Frontal cortex (tissue), 4 donors: ENCODE data around the gene BTBD19. TPM values are rescaled to one million over a fixed set of nuclear protein-coding genes. Genes with fewer than 3 reads are reported as not detected.
"Not testable (repeated sequence)": the region's sequence is repeated elsewhere in the genome, so short reads cannot be mapped to it uniquely, and the experiment has no call there.

Source experiments
- DNase-seq, 2 donors: peaks; one replicate each; pipeline ENCODE4 v3.0.0; 2012; ENCODE audit warnings: low spot score in 2 of 2
- FAIRE-seq: peaks from 2 replicates; lab custom pipeline; 2012; peaks lifted over from hg19 to GRCh38; lab: Jason Lieb, UNC
- total RNA-seq: library from RNA; depleted of rRNA; stranded (reverse); fragments of >200 nt; gene quantifications from one replicate; pipeline ENCODE4 v1.2.3, GENCODE V29; 2014
- donor health status: control.
- donor health status: control.
- donor health status: control.

Gene BTBD19
- under 0.01 TPM for total RNA-seq

- peak; percentile 85 to 87 for DNase-seq
- FAIRE-seq, result no peak
These were observed at the start of gene BTBD19 for GRCh38 chr1:44808063-44808937. Gene BTBD19, plus strand, starts transcription at chr1:44808523. Its CDS starts 298 bp downstream, at chr1:44808821.

- no peak for FAIRE-seq
- DNase-seq, result no peak
These were observed 49.2 kb upstream of the BTBD19 start for GRCh38 chr1:44759077-44759476.

- no peak for DNase-seq
- FAIRE-seq, result no peak
These were observed 47.4 kb upstream of the BTBD19 start for GRCh38 chr1:44760876-44761275.

GRCh38 chr1:44766421-44766820 is 41.9 kb upstream of the BTBD19 start:
- FAIRE-seq, DNase-seq: not testable (repeated sequence)

GRCh38 chr1:44775078-44775929 is 33.0 kb upstream of the BTBD19 start, which contains the start of gene RPS8:
Gene RPS8, plus strand, starts transcription at chr1:44775540. Its CDS starts 57 bp downstream, at chr1:44775597.
- FAIRE-seq (no peak), DNase-seq (peak; percentile 86 to 88)

GRCh38 chr1:44775930-44776729 is 32.2 kb upstream of the BTBD19 start:
- FAIRE-seq (no peak), DNase-seq (peak in 1 of 2 donors; percentile 34)

- FAIRE-seq (no peak), DNase-seq (no peak)
These were observed 31.6 kb upstream of the BTBD19 start for GRCh38 chr1:44776730-44777068.

- FAIRE-seq, result no peak
These were observed 30.8 kb upstream of the BTBD19 start for GRCh38 chr1:44777547-44777946.

GRCh38 chr1:44777969-44778635 is 30.2 kb upstream of the BTBD19 start:
- DNase-seq (no peak), FAIRE-seq (no peak)

More at GRCh38 chr1:44777547-44777946, 30.8 kb upstream of the BTBD19 start:
- no peak for DNase-seq

- DNase-seq (no peak), FAIRE-seq (no peak)
These were observed 29.4 kb upstream of the BTBD19 start for GRCh38 chr1:44778705-44779576.

GRCh38 chr1:44780583-44781121 is 27.7 kb upstream of the BTBD19 start:
- no peak for FAIRE-seq
- no peak for DNase-seq

- FAIRE-seq, result no peak
- no peak for DNase-seq
These were observed 24.6 kb upstream of the BTBD19 start for GRCh38 chr1:44783697-44784093.

- FAIRE-seq (no peak), DNase-seq (peak in 1 of 2 donors; percentile 37)
These were observed 24.0 kb upstream of the BTBD19 start for GRCh38 chr1:44784094-44785028.

GRCh38 chr1:44785029-44785380 is 23.3 kb upstream of the BTBD19 start:
- FAIRE-seq, result no peak
- DNase-seq, result no peak

GRCh38 chr1:44785501-44786137 is 22.7 kb upstream of the BTBD19 start:
- no peak for FAIRE-seq
- DNase-seq, result no peak

- FAIRE-seq (no peak), DNase-seq (peak; percentile 69 to 78)
These were observed 22.0 kb upstream of the BTBD19 start for GRCh38 chr1:44786138-44786840.
